ENCODE data around the gene HES7.

The HES7 gene

DNA sequence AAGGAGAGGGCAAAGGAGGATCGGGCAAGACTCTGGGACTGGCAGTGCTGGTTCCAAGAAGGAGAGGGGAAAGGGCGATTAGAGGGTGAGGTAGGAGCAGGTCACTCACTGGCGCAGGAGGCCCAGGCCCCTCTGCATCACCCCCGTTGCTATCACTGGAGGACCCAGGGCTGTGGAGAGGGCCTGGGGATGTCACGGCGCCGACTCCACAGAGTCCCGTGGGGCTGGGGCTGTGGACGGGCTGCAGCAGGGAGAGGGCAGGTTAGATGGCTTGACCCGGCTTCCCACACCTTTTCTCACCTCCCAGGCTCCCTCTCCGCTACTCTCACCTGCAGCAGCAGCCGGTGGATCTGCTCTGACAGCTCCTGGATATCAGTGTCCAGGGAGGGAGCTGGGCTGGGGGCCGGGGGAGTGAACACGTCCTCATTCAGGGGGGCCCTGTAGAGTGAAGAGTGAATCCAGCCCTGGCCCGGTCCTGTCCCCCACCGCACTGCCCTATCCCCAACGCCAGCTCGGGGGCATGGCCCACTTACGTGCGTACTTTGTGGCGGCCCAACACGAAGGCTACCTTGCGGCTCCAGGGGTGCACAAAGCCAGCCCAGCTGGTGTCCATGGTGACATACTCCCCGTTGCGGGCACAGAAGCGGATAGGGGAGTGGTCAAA lies 23.4 kb upstream of the HES7 start:
- peaks cover 22% of the 10 kb centered on the region for H4K20me1 ChIP-seq (ENCODE audit: insufficient read depth, low read length)
- no peak overlapping the region for H2AFZ ChIP-seq (ENCODE audit: low read depth, low read length)

GRCh38 chr17:8146381-8147140 lies 22.7 kb upstream of the HES7 start:
- ATAC-seq (ENCODE audit: insufficient read depth, low read depth) (no peak), DNase-seq (no peak)
- Histone ChIP-seq H3K27ac (ENCODE audit: low read length) (no peak overlapping the region), H2AFZ (ENCODE audit: low read depth, low read length) (no peak overlapping the region), H3K9me3 (ENCODE audit: insufficient read depth, low read length, severe bottlenecking) (no peaks in the 10 kb centered on the region), H3K9ac (ENCODE audit: low read depth, low read length) (no peak overlapping the region), H4K20me1 (ENCODE audit: insufficient read depth, low read length) (peaks cover 22% of the 10 kb centered on the region), H3K79me2 (ENCODE audit: insufficient read depth, low read length) (peaks cover 13% of the 10 kb centered on the region), H3K4me2 (ENCODE audit: insufficient read depth, low read length) (no peak overlapping the region), H3K36me3 (ENCODE audit: insufficient read depth, low read length) (peaks cover 84% of the 10 kb centered on the region), H3K4me3 (ENCODE audit: low read depth in 1 of 2, low read length in 2 of 2) (no peak overlapping the region), H3K27me3 (ENCODE audit: insufficient read depth, low read length, poor library complexity) (no peaks in the 10 kb centered on the region), H3K4me1 (ENCODE audit: insufficient read depth, low read length) (peaks cover 15% of the 10 kb centered on the region)
- TF ChIP-seq, protein P1, sequence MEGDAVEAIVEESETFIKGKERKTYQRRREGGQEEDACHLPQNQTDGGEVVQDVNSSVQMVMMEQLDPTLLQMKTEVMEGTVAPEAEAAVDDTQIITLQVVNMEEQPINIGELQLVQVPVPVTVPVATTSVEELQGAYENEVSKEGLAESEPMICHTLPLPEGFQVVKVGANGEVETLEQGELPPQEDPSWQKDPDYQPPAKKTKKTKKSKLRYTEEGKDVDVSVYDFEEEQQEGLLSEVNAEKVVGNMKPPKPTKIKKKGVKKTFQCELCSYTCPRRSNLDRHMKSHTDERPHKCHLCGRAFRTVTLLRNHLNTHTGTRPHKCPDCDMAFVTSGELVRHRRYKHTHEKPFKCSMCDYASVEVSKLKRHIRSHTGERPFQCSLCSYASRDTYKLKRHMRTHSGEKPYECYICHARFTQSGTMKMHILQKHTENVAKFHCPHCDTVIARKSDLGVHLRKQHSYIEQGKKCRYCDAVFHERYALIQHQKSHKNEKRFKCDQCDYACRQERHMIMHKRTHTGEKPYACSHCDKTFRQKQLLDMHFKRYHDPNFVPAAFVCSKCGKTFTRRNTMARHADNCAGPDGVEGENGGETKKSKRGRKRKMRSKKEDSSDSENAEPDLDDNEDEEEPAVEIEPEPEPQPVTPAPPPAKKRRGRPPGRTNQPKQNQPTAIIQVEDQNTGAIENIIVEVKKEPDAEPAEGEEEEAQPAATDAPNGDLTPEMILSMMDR (IDR thresholded peaks at IDR 0.05; ENCODE audit: borderline replicate concordance, extremely low read depth, low read length, poor library complexity, severe bottlenecking), result no peak
- no peak for TF ChIP-seq EZH2 (IDR thresholded peaks at IDR 0.05; ENCODE audit: borderline replicate concordance, low read depth, low read length, severe bottlenecking)

More for the DNA sequence above, 23.4 kb upstream of the HES7 start:
- DNase-seq (no peak), ATAC-seq (ENCODE audit: insufficient read depth, low read depth) (no peak)
- Histone ChIP-seq H3K79me2 (ENCODE audit: insufficient read depth, low read length) (peaks cover 17% of the 10 kb centered on the region), H3K27ac (ENCODE audit: low read length) (no peak overlapping the region), H3K9ac (ENCODE audit: low read depth, low read length) (no peak overlapping the region), H3K4me1 (ENCODE audit: insufficient read depth, low read length) (peaks cover 22% of the 10 kb centered on the region), H3K4me2 (ENCODE audit: insufficient read depth, low read length) (no peak overlapping the region), H3K4me3 (ENCODE audit: low read depth in 1 of 2, low read length in 2 of 2) (no peak overlapping the region), H3K9me3 (ENCODE audit: insufficient read depth, low read length, severe bottlenecking) (no peaks in the 10 kb centered on the region), H3K27me3 (ENCODE audit: insufficient read depth, low read length, poor library complexity) (no peaks in the 10 kb centered on the region), H3K36me3 (ENCODE audit: insufficient read depth, low read length) (peaks cover 78% of the 10 kb centered on the region)
- TF ChIP-seq, protein P1 (IDR thresholded peaks at IDR 0.05; ENCODE audit: borderline replicate concordance, extremely low read depth, low read length, poor library complexity, severe bottlenecking), result no peak
- TF ChIP-seq EZH2 (IDR thresholded peaks at IDR 0.05; ENCODE audit: borderline replicate concordance, low read depth, low read length, severe bottlenecking), result no peak

DNA sequence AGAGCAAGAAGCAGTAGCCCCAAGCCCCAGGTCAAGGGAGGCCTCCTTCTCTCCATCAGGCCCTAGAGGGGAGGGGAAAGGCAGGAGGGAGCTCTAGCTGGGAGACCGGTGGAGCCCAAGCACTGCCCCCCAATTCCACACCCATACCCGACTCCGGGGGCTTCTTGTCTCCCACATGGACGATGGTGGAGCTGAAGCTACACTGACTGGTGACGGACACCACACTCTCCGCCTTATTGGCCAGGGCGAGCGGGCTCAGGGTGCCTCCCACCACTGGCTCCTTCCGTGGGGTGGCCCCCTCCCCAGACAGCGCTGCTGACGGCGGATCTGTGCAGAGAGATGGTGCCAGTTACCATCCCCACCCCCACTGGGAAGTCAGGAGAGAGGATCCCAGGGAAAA lies 21.9 kb upstream of the HES7 start:
- H3K79me2 ChIP-seq (ENCODE audit: insufficient read depth, low read length), result peaks cover 9% of the 10 kb centered on the region
- H3K4me3 ChIP-seq (ENCODE audit: low read depth in 1 of 2, low read length in 2 of 2), result no peak overlapping the region
- H3K9me3 ChIP-seq (ENCODE audit: insufficient read depth, low read length, severe bottlenecking), result no peaks in the 10 kb centered on the region
- H3K36me3 ChIP-seq (ENCODE audit: insufficient read depth, low read length), result peaks cover 91% of the 10 kb centered on the region
- H3K4me2 ChIP-seq (ENCODE audit: insufficient read depth, low read length), result no peak overlapping the region
- H3K27me3 ChIP-seq (ENCODE audit: insufficient read depth, low read length, poor library complexity), result no peaks in the 10 kb centered on the region
- no peak for TF ChIP-seq EZH2 (IDR thresholded peaks at IDR 0.05; ENCODE audit: borderline replicate concordance, low read depth, low read length, severe bottlenecking)
- TF ChIP-seq, protein P1 (IDR thresholded peaks at IDR 0.05; ENCODE audit: borderline replicate concordance, extremely low read depth, low read length, poor library complexity, severe bottlenecking), result no peak
- no peak overlapping the region for H3K9ac ChIP-seq (ENCODE audit: low read depth, low read length)
- peaks cover 8% of the 10 kb centered on the region for H3K4me1 ChIP-seq (ENCODE audit: insufficient read depth, low read length)
- no peak overlapping the region for H2AFZ ChIP-seq (ENCODE audit: low read depth, low read length)
- DNase-seq (no peak), ATAC-seq (ENCODE audit: insufficient read depth, low read depth) (no peak)
- no peak overlapping the region for H3K27ac ChIP-seq (ENCODE audit: low read length)
- peaks cover 19% of the 10 kb centered on the region for H4K20me1 ChIP-seq (ENCODE audit: insufficient read depth, low read length)
